NCI-H2196 (cell line): ENCODE results near the gene CD3G.

Experiments
- DNase-seq: peaks from one replicate; lab custom pipeline; 2025; ENCODE audit not compliant: unreplicated experiment; lab: John Stamatoyannopoulos, UW

Gene CD3G

GRCh38 chr11:118322721-118323120 lies 21.4 kb upstream of the CD3G start:
- DNase-seq: no peak

DNA sequence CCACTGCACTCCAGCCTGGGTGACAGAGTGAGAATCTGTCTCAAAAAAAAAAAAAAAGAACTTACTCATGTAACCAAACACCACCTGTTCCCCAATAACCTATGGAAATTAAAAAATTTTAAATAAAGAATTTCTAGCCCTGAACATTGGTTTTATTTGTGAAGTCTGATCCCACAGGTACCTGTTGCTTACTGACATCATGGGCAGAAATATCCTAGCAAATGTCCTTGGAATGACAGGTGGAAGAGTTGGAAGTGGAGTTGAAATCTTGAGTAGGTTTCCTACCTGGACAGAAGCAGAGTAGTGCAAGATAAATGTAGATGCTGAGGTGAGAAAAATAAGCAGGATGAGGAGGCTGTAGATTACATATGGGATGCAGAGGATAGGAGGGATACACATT lies 18.9 kb upstream of the CD3G start:
- DNase-seq: no peak

GRCh38 chr11:118328745-118329144 lies 15.4 kb upstream of the CD3G start:
- no peak for DNase-seq

DNA sequence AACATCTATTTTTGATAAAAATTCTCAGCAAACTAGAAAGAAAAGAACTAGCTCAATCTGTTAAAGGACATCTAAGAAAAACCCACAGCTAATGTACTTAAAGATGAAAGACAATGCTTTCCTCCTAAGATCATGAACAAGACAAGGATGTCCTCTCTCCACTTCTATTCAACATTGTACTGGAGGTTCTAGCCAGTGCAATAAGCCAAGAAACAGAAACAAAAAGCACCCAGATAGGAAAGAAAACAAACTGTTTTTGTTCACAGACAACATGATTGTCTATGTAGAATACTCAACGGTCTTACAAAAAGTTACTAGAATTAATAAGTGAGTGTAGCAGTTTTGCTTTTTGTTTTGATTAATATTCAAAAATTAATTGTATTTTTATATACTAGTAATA lies 9.4 kb upstream of the CD3G start:
- no peak for DNase-seq

GRCh38 chr11:118338637-118339061 lies 5.5 kb upstream of the CD3G start:
- DNase-seq: no peak

DNA sequence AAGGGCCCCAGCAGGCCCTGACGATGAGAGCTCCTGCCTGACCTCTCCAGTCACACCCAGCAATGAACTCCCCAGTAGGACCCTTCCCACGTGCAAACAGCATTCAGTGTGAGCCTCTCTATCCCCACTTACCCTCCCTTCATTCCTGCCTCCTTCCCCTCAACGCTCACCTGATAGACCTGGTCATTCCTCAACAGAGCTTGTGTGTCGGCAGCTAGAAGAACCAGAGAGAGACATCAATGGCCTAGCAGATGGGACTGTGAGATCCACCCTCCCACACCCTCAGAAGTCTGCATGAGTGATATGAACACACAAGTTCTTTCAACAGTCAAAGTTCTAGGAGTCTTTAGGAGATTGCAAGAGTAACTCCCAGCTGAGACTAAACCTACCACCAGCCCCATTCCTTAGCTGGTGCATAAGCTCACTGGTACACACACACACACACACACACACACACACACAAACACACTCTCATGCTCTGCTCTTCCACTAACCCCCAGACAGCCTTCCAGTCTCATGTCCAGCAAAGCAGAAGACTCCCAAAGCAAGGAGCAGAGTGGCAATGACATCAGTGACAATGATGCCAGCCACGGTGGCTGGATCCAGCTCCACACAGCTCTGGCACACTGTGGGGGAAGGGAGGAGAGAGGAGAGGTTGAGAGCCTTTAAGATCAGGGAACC lies 4.7 kb upstream of the CD3G start:
- DNase-seq: no peak

GRCh38 chr11:118340449-118340848 lies 3.7 kb upstream of the CD3G start:
- DNase-seq: no peak

GRCh38 chr11:118341261-118341660 lies 2.9 kb upstream of the CD3G start:
- no peak for DNase-seq

- DNase-seq: no peak
These were observed 2.2 kb upstream of the CD3G start for GRCh38 chr11:118341815-118342489.

DNA sequence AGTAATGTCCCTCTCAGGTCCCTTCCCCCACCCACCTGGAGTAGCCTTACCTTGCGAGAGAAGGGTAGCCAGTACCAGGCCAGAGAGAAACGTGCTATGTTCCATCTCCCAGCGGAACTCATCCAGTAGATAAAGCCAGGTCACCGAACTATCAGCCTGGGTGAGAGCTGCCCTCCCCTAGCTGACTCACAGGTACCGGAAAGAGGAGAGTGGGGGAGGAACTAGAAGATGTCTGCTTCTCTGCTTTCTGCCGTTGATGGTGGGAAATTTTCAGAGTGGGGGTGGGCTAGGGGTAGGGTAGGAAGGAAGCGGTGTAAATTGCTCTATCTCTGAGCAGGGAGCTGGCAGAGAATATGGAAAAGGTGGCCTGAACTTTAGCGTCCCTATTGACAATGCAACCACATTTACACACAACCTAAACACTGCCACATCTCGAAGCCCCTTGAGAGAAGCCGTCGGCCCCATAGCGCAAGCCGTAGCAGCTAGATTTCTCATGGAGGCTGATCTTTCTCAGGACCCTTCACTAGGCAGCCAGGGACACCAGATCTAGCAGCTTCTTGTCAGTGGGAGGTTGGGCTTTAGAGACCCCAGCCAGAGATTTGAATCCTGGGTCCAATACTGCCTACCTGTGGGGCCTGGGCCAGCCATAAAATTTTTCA lies 1.5 kb upstream of the CD3G start, which contains the start of gene CD3D:
CD3D (minus strand) TSS at position 203 of the 659 bp plus-strand sequence; CDS start at position 105, 98 bp downstream.
- DNase-seq: no peak

- DNase-seq: no peak
These were observed 896 bp upstream of the CD3G start for GRCh38 chr11:118343248-118343647.

DNA sequence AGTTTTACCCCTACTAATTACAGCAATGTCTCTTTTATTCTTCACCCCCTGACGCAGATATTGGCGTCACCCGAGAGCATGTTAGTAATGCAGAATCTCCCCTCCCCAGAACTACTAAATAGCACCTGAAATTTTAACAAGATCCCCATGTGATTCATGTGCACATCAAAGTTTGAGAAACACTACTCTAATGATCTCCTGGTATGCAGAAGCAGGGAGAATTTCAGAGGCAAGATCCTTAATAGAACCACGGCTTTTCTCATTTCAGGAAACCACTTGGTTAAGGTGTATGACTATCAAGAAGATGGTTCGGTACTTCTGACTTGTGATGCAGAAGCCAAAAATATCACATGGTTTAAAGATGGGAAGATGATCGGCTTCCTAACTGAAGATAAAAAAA lies 5.3 kb downstream of the CD3G start:
- DNase-seq: no peak

DNA sequence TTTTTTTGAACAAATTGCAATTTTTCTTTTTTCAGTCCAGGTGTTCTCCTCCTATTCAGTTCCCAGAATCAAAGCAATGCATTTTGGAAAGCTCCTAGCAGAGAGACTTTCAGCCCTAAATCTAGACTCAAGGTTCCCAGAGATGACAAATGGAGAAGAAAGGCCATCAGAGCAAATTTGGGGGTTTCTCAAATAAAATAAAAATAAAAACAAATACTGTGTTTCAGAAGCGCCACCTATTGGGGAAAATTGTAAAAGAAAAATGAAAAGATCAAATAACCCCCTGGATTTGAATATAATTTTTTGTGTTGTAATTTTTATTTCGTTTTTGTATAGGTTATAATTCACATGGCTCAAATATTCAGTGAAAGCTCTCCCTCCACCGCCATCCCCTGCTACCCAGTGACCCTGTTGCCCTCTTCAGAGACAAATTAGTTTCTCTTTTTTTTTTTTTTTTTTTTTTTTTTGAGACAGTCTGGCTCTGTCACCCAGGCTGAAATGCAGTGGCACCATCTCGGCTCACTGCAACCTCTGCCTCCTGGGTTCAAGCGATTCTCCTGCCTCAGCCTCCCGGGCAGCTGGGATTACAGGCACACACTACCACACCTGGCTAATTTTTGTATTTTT lies 9.1 kb downstream of the CD3G start:
- peak; percentile 27 for DNase-seq

GRCh38 chr11:118358071-118358470 lies 13.9 kb downstream of the CD3G start:
- DNase-seq: peak; percentile 6

GRCh38 chr11:118359295-118359958 lies 15.3 kb downstream of the CD3G start, which contains the start of gene UBE4A:
Gene UBE4A, plus strand, starts transcription at chr11:118359600. Its CDS starts 5,481 bp downstream, at chr11:118365081.
- peak; percentile 95 for DNase-seq

GRCh38 chr11:118364956-118365615 lies 20.9 kb downstream of the CD3G start:
- no peak for DNase-seq

DNA sequence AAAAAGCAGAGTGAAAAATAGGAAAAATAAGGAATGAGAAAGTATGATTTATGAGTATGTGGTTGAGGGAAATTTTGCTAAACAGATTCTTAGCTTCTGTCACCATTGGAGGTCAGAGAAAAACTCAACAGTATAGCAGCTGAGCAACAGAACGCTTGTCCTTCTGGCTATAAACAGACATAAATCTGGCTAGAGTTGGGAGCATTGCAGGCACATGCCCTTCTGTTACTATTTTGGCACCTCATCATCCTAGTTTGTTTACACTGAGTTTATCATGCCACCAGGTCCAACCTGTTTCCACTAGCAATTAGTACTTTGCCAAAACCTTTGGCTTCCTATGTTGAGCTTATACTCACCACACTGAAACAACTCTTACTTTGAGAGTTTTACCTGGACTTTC lies 22.1 kb downstream of the CD3G start:
- no peak for DNase-seq

GRCh38 chr11:118370774-118371173 lies 26.6 kb downstream of the CD3G start:
- DNase-seq: no peak

GRCh38 chr11:118373263-118373662 lies 29.1 kb downstream of the CD3G start:
- no peak for DNase-seq

DNA sequence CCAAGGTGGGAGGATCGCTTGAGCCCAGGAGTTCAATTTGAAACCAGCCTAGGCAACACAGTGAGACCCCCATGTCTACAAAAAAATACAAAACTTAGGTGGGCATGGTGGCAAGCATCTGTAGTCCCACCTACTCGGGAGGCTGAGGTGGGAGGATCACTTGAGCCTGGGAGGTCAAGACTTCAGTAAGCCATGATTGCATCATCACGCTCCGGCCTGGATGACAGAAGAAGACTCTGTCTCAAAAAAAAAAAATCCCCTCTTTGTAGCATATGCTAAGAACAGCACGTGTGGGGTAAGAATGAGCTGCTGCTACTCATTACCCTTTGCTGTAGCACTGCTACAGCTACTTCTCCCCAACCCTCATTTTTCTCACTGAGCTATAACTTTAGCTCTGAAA lies 29.7 kb downstream of the CD3G start:
- no peak for DNase-seq

DNA sequence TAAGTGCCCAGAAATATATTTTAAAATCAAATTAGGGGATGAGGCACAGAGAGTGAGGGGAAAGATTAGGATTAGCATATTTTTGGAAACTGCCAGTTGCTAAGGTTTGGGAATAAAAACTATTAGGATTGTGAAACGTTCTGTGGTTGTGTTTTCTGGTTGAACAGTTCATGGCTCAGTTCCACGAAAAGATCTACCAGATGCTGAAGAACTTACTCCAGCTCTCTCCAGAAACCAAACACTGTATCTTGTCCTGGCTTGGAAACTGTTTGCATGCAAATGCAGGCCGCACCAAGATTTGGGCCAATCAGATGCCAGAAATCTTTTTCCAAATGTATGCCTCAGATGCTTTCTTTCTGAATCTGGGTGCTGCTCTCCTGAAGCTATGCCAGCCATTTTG lies 30.6 kb downstream of the CD3G start:
- no peak for DNase-seq
